Spleen (tissue), 11 donors: Measurements from ENCODE around the gene TMEM212. TPM values are rescaled to one million over a fixed set of nuclear protein-coding genes. Genes with fewer than 3 reads are reported as not detected.

Experiments
- DNase-seq: peaks from one replicate; pipeline ENCODE4 v3.0.0-alpha.2; 2020
- H3K27ac ChIP-seq, 8 donors: fragments of 200-600 bp; sonication (generic) in 7 of 8; 1 replicate in 4 of 8; 2 replicates in 4 of 8; pipeline versions ENCODE4 v1.5.0 to v1.8.0; 2016 to 2021; ENCODE audit warnings: inconsistent platforms in 4 of 8, mild to moderate bottlenecking in 4 of 8, moderate library complexity in 1 of 8
- H3K27me3 ChIP-seq, 7 donors: fragments of 200-600 bp; sonication (generic) in 6 of 7; replicated peaks in 1 of 7; 1 replicate in 4 of 7; 2 replicates in 3 of 7; pipeline versions ENCODE4 v1.5.0 to v1.8.0; 2016 to 2021; ENCODE audit warnings: inconsistent platforms in 3 of 7, mild to moderate bottlenecking in 1 of 7
- H3K36me3 ChIP-seq, 6 donors: fragments of 200-600 bp; sonication (generic) in 5 of 6; 1 replicate in 4 of 6; 2 replicates in 2 of 6; pipeline versions ENCODE4 v1.5.0 to v1.8.0; 2016 to 2021; ENCODE audit warnings: inconsistent platforms in 2 of 6
- H3K4me1 ChIP-seq, 6 donors: fragments of 200-600 bp; sonication (generic) in 5 of 6; 1 replicate in 3 of 6; 2 replicates in 3 of 6; pipeline versions ENCODE4 v1.5.0 to v1.8.0; 2016 to 2021; ENCODE audit warnings: inconsistent platforms in 3 of 6
- H3K4me3 ChIP-seq, 8 donors: fragments of 200-600 bp; sonication (generic) in 7 of 8; 1 replicate in 4 of 8; 2 replicates in 4 of 8; pipeline versions ENCODE4 v1.5.0 to v1.8.0; 2016 to 2021; ENCODE audit warnings: inconsistent platforms in 4 of 8, mild to moderate bottlenecking in 4 of 8, moderate library complexity in 2 of 8
- H3K9me3 ChIP-seq, 8 donors: fragments of 200-600 bp; sonication (generic) in 7 of 8; 1 replicate in 4 of 8; 2 replicates in 4 of 8; pipeline versions ENCODE4 v1.5.0 to v1.8.0; 2016 to 2021; ENCODE audit warnings: inconsistent platforms in 4 of 8
- POLR2A ChIP-seq, 3 donors: fragments of 450-650 bp; IDR thresholded peaks; one replicate each; pipeline ENCODE4 v1.5.1; 2017; ENCODE audit warnings: antibody characterized with exemption in 3 of 3, mild to moderate bottlenecking in 1 of 3
- POLR2AphosphoS5 ChIP-seq, 3 donors: sonication (generic); formaldehyde crosslinking; IDR thresholded peaks; one replicate each; pipeline ENCODE4 v1.5.1; 2017; ENCODE audit warnings: antibody characterized with exemption in 3 of 3
- WGBS, 5 donors: extraction: QIAGEN DNeasy Blood & Tissue Kit in 3 of 5; methylation state at CpG; one replicate each; pipeline versions ENCODE4 v1.1.5 to v1.1.7; 2013 to 2018; 5-methylcytosine and 5-hydroxymethylcytosine counted together
- intact Hi-C: fragments of 100-400 bp; cut with DNase I; formaldehyde crosslinking; loops from one replicate; pipeline ENCODE4 v1.15.0; 2023; ENCODE audit warnings: low total_unique reads
- polyA plus RNA-seq, 3 donors: library from polyadenylated mRNA; stranded (reverse); fragments of 200-250 nt; gene quantifications; one replicate each; pipeline ENCODE4 v1.2.1, GENCODE V29; 2013
- total RNA-seq, 7 donors: library from RNA; depleted of rRNA in 3 of 7; stranded (reverse); fragments of >200 nt in 3 of 7; fragmentation: NEBNext Ultra II Directional in 4 of 7; extraction: Animal tissue kit (Norgen Biotek cat#: 25700) in 4 of 7; gene quantifications; one replicate each; pipeline versions ENCODE4 v1.1.0 to v1.2.1, GENCODE V29; 2016 to 2021
- TF ChIP-seq, protein P1 (sequence below), 11 experiments: fragments of 200-600 bp in 7 of 11; fragments of 450-650 bp in 4 of 11; sonication (generic) in 4 of 11; IDR thresholded peaks in 8 of 11; conservative IDR thresholded peaks in 3 of 11; 1 replicate in 7 of 11; 2 replicates in 4 of 11; pipeline versions ENCODE4 v1.4.0 to v1.8.0; 2016 to 2021; ENCODE audit warnings: antibody characterized with exemption in 11 of 11, inconsistent platforms in 4 of 11, mild to moderate bottlenecking in 1 of 11
- donor health status: healthy with polysubstance abuse.
- donor health status: DM: no; HTN: no; CAD: no; lungs with moderate emphysema.
- donor health status: DM: no; HTN: no; CAD: no.
- donor health status: Bipolar disorder and iron deficiency.
- donor health status: healthy.
- donor health status: DM: no; HTN: no; CAD: no.
- donor health status: DM: yes; HTN: yes; CAD: no.

TMEM212 gene
- total and polyA plus RNA-seq, 10 donors, result not detected

DNA sequence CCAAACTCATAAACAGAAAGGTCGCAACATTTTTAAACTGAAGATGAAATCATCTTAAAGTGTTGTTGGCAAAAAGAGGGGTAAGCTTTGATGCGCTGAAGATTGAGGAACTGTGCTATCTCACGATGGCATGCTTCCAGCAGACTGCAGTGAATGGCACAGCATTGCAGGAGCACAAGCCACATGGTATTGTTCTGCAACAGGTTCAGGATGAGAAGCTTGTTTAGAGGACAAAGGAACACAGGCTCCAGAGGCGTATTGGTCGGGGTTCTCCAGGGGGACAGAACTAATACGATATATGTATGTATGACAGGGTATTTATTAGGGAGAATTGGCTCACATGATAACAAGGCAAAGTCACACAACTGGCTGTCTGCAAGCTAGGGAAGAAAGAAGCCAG lies 19.0 kb upstream of the TMEM212 start:
- intact Hi-C loops, result no loop called here
- Histone ChIP-seq H3K4me1 (peaks cover 0 to 31% (median 11%) of the 10 kb centered on the region in 6 donors), H3K27me3 (no peaks in the 10 kb centered on the region), H3K27ac (no peak overlapping the region), H3K9me3 (no peaks in the 10 kb centered on the region), H3K36me3 (no peaks in the 10 kb centered on the region), H3K4me3 (no peak overlapping the region)
- TF ChIP-seq POLR2AphosphoS5 (IDR thresholded peaks at IDR 0.05) (no peak), POLR2A (IDR thresholded peaks at IDR 0.05) (no peak)
- TF ChIP-seq, protein P1, sequence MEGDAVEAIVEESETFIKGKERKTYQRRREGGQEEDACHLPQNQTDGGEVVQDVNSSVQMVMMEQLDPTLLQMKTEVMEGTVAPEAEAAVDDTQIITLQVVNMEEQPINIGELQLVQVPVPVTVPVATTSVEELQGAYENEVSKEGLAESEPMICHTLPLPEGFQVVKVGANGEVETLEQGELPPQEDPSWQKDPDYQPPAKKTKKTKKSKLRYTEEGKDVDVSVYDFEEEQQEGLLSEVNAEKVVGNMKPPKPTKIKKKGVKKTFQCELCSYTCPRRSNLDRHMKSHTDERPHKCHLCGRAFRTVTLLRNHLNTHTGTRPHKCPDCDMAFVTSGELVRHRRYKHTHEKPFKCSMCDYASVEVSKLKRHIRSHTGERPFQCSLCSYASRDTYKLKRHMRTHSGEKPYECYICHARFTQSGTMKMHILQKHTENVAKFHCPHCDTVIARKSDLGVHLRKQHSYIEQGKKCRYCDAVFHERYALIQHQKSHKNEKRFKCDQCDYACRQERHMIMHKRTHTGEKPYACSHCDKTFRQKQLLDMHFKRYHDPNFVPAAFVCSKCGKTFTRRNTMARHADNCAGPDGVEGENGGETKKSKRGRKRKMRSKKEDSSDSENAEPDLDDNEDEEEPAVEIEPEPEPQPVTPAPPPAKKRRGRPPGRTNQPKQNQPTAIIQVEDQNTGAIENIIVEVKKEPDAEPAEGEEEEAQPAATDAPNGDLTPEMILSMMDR (IDR thresholded peaks at IDR 0.05 in 8 of 11, conservative IDR thresholded peaks at IDR 0.05 in 3 of 11), result no peak
- 47 to 81% (median 65%) methylated on average over 6 of the region's 6 CpGs for whole genome bisulfite sequencing, 5 donors
- no peak for DNase-seq

DNA sequence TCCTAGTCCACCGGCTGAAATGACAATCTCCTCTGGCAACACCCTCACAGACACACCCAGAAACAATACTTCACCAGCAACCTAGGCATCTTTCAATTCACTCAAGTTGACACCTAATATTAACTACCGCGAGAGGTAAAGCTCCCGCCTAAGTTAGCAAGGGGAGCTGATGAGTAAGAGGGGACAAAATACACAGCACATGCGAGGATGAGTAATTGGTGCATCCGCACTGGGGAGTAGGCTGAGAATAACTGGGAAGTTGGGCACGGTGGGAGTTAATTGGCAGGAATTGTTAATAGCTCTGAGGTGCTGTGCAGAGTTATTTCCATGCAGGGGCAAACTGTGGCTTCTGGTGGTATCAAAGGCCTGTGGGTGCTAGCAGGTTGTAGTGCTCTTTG lies 18.3 kb upstream of the TMEM212 start:
- Histone ChIP-seq H3K36me3 (no peaks in the 10 kb centered on the region), H3K4me3 (no peak overlapping the region), H3K9me3 (no peaks in the 10 kb centered on the region), H3K4me1 (peaks cover 2 to 38% (median 18%) of the 10 kb centered on the region in 6 donors), H3K27ac (no peak overlapping the region), H3K27me3 (no peaks in the 10 kb centered on the region)
- no peak for TF ChIP-seq POLR2A (IDR thresholded peaks at IDR 0.05)
- TF ChIP-seq, protein P1 (IDR thresholded peaks at IDR 0.05 in 8 of 11, conservative IDR thresholded peaks at IDR 0.05 in 3 of 11), result no peak
- TF ChIP-seq POLR2AphosphoS5 (IDR thresholded peaks at IDR 0.05), result no peak
- DNase-seq, result no peak
- intact Hi-C loops, result no loop called here
- WGBS, 5 donors, result 87 to 96% (median 89%) methylated on average over 7 of the region's 7 CpGs

DNA sequence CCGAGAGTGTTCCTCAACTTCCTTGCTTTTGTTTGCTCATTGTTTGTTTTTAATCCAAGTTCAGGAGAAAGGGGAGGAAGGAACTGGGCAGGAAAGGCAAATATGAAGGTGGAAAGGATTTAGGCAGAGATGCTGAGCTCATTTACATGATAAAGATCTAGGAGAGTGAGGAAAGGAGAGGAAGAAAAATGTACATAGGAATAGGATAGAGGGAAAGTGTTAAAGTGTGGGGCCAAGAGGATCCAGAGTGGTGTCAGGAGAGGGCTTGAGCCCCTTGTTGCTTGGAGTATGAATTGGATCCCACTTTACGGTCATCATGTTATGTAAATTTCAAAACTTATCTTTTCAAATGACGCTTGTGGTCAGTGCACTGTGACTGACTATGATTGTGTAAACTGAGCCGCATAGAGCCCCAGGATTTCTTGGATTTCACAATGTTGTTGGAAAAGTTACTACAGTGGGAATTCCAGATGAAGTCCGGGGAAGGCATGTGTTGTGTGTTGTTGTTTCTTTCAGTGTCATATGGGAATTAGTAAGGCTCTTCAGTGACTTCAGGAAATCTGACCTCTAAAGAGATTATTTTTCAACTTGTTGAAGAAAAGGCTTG lies 17.8 kb upstream of the TMEM212 start:
- H3K27ac ChIP-seq, result no peak overlapping the region
- WGBS, 5 donors, result 49 to 81% (median 75%) methylated on average over 5 of the region's 5 CpGs
- no peaks in the 10 kb centered on the region for H3K27me3 ChIP-seq
- TF ChIP-seq POLR2A (IDR thresholded peaks at IDR 0.05) (no peak), POLR2AphosphoS5 (IDR thresholded peaks at IDR 0.05) (no peak)
- TF ChIP-seq, protein P1 (IDR thresholded peaks at IDR 0.05 in 8 of 11, conservative IDR thresholded peaks at IDR 0.05 in 3 of 11), result no peak
- intact Hi-C loops, result no loop called here
- no peak for DNase-seq
- no peaks in the 10 kb centered on the region for H3K9me3 ChIP-seq
- H3K36me3 ChIP-seq, result no peaks in the 10 kb centered on the region
- peaks cover 5 to 43% (median 22%) of the 10 kb centered on the region in 6 donors for H3K4me1 ChIP-seq
- no peak overlapping the region for H3K4me3 ChIP-seq

DNA sequence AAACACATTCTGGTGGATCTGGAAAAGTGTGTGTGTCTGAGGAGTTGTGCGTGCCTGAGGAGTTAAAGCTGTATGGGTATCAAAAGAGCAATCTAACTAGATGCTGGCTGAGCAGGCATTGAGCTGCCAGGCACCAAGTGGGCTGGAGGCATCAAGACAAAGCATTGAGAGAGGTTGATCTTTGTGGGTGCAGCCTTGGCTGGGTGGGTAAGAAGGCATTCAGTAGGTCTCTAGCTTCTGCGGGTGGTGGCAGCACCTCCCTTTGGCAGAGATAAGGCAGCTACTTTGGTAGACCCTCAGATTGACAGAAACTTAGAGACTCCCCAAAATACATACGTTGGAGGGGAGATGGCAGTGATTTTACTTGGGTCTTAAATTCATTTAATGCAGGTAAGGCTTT lies 15.8 kb upstream of the TMEM212 start:
- H3K36me3 ChIP-seq, result no peaks in the 10 kb centered on the region
- H3K27ac ChIP-seq, result peak overlapping the region in 4 of 8 donors; percentile 80 to 89 (median 82)
- no peaks in the 10 kb centered on the region for H3K9me3 ChIP-seq
- peaks cover 5 to 48% (median 26%) of the 10 kb centered on the region in 6 donors for H3K4me1 ChIP-seq
- 87 to 97% (median 89%) methylated on average over 3 of the region's 3 CpGs for WGBS, 5 donors
- no peak for DNase-seq
- TF ChIP-seq, protein P1 (IDR thresholded peaks at IDR 0.05 in 8 of 11, conservative IDR thresholded peaks at IDR 0.05 in 3 of 11), result no peak
- TF ChIP-seq POLR2A (IDR thresholded peaks at IDR 0.05), result no peak
- TF ChIP-seq POLR2AphosphoS5 (IDR thresholded peaks at IDR 0.05), result no peak
- no peak overlapping the region for H3K4me3 ChIP-seq
- intact Hi-C loops, result no loop called here
- H3K27me3 ChIP-seq, result no peaks in the 10 kb centered on the region
